OCI-LY7 (cell line): ENCODE data around the gene CASKIN1. TPM values are rescaled to one million over a fixed set of nuclear protein-coding genes. Genes with fewer than 3 reads are reported as not detected.
"Not testable (repeated sequence)": the region's sequence is repeated elsewhere in the genome, so short reads cannot be mapped to it uniquely, and the experiment has no call there.

Experiments used
- BruUV-seq: library from RNA; stranded (reverse); fragments of 400-500 nt; replicated peaks from 2 replicates; lab custom pipeline; 2021; lab: Mats Ljungman, UMichigan
- CTCF ChIA-PET: fragments of 300-600 bp; sonication (Branson Sonifier 250); formaldehyde crosslinking; loops from one replicate; lab custom pipeline; 2022; ENCODE audit warnings: antibody characterized with exemption; ENCODE audit not compliant: unreplicated experiment; lab: Charles Lee
- POLR2A ChIA-PET: fragments of 300-600 bp; sonication (Branson Sonifier 250); formaldehyde crosslinking; loops from one replicate; lab custom pipeline; 2022; ENCODE audit warnings: antibody characterized with exemption; lab: Charles Lee
- DNase-seq: peaks from one replicate; pipeline ENCODE4 v3.0.0-alpha.2; 2015; ENCODE audit warnings: low spot score
- H2AFZ ChIP-seq: fragments of 200-600 bp; sonication (generic), shearing (Covaris generic); 2 replicates; pipeline ENCODE4 v1.6.1; 2014; ENCODE audit warnings: mild to moderate bottlenecking, antibody characterized with exemption, low read length, moderate library complexity
- H3K27ac ChIP-seq: fragments of 200-600 bp; sonication (generic); 2 replicates; pipeline ENCODE4 v1.5.1; 2014; ENCODE audit warnings: mixed run types, low read depth, mild to moderate bottlenecking, moderate library complexity, low read length, inconsistent platforms; ENCODE audit not compliant: poor library complexity, severe bottlenecking
- H3K36me3 ChIP-seq: fragments of 200-600 bp; sonication (generic); 2 replicates; pipeline ENCODE4 v1.6.1; 2014; ENCODE audit warnings: mild to moderate bottlenecking, antibody characterized with exemption, low read length, moderate library complexity, mixed read lengths; ENCODE audit not compliant: insufficient read depth
- H3K4me1 ChIP-seq: fragments of 200-600 bp; sonication (generic); 2 replicates; pipeline ENCODE4 v1.5.1; 2014; ENCODE audit warnings: mild to moderate bottlenecking, low read length; ENCODE audit not compliant: insufficient read depth, poor library complexity, severe bottlenecking
- H3K4me2 ChIP-seq: fragments of 200-600 bp; sonication (generic); 2 replicates; pipeline ENCODE4 v1.6.1; 2014; ENCODE audit warnings: mild to moderate bottlenecking, low read length
- H3K4me3 ChIP-seq: fragments of 200-600 bp; sonication (generic); 2 replicates; pipeline ENCODE4 v1.5.1; 2014; ENCODE audit warnings: mild to moderate bottlenecking, low read depth, low read length; ENCODE audit not compliant: poor library complexity, severe bottlenecking
- H3K79me2 ChIP-seq: fragments of 200-600 bp; sonication (generic); 2 replicates; pipeline ENCODE4 v1.6.1; 2016; ENCODE audit warnings: low read depth, mild to moderate bottlenecking, low read length, moderate library complexity, mixed read lengths; ENCODE audit not compliant: insufficient read depth
- H3K9me2 ChIP-seq: fragments of 200-600 bp; sonication (generic); 2 replicates; pipeline ENCODE4 v1.6.1; 2016; ENCODE audit warnings: mild to moderate bottlenecking, low read length, mixed read lengths; ENCODE audit not compliant: insufficient read depth
- H3K9me3 ChIP-seq: fragments of 200-600 bp; sonication (generic); 2 replicates; pipeline ENCODE4 v1.6.1; 2014; ENCODE audit warnings: mild to moderate bottlenecking, mixed run types, low read length, mixed read lengths
- H4K20me1 ChIP-seq: fragments of 200-600 bp; sonication (generic); 2 replicates; pipeline ENCODE4 v1.6.1; 2014; ENCODE audit warnings: mild to moderate bottlenecking, antibody characterized with exemption, low read length, moderate library complexity, mixed read lengths; ENCODE audit not compliant: insufficient read depth
- intact Hi-C: fragments of 100-400 bp; cut with micrococcal nuclease; formaldehyde crosslinking; loops from one replicate; pipeline ENCODE4 v1.10.0; 2022; ENCODE audit not compliant: unreplicated experiment
- microRNA-seq: library from miRNA; unstranded; fragments of <30 nt; microRNA quantifications from one replicate; pipeline ENCODE4 v1.2.0, GENCODE V29; 2022; ENCODE audit warnings: borderline replicate concordance
- small RNA-seq: library from RNA; depleted of rRNA; stranded (forward); fragments of <200 nt; gene quantifications from one replicate; pipeline ENCODE3, GENCODE V24; 2014
- total RNA-seq, 2 experiments: library from RNA; depleted of rRNA in 1 of 2; stranded (reverse); fragments of >200 nt in 1 of 2; shearing (Covaris generic) in 1 of 2; gene quantifications; 2 replicates each; pipeline ENCODE4 v1.2.3, GENCODE V29; 2014 to 2022

Gene CASKIN1
- total RNA-seq, 2 experiments from 2014 or later, result 0.06 to 0.09 TPM

DNA sequence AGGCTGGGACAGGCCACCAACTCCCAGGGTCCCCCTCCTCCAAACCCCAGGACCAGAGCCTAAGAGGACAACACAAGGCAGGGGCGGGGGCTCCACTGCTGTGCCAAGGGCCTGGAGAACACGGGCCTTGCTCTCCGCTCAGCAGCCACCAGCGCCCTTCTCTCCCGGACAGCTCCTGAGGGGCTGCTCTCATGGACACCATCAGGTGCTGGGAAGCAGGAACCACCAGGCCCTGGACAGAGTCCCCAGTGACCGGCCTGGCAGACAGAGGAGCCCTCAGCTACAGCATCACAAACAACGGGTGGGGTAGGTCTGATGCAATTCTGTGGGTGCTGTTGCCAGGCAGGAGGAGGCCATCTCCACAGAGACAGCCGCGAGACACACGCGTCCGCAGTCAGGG lies 62.6 kb downstream of the CASKIN1 start:
- H3K9me2 ChIP-seq, H2AFZ ChIP-seq, H3K4me3 ChIP-seq, H3K27ac ChIP-seq, H3K79me2 ChIP-seq, H4K20me1 ChIP-seq, CTCF ChIA-PET, POLR2A ChIA-PET, H3K4me2 ChIP-seq, H3K36me3 ChIP-seq, intact Hi-C loops, BruUV-seq, H3K4me1 ChIP-seq, H3K9me3 ChIP-seq, DNase-seq: not testable (repeated sequence)

DNA sequence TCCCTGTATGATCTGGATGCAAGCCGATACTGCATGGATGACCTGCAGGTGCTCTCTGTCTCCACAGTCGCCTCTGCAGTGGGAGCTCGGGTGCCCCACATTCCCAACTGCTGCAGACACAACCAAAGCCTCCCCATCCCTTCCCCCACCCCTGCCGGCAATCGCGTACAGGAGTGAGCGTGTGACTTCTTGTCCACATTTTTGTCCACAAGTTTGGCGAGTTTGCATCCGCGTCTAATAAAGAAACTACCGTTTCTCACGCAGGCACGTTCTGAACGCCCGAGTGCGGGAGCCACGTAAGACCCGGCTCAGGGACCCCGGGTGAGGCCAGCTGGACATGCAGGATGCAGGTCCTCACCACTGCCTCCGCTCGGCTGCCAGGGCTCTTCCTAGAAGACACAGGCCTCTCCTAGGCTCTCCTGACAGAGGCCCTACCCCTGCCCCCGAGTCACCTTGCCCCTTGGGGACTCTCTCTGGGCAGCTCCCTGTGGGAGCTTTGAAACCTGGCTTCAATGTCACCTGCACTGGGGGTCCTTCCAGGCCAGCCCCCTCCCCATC lies 66.4 kb downstream of the CASKIN1 start:
- CTCF ChIA-PET, H3K9me3 ChIP-seq, DNase-seq, H3K4me2 ChIP-seq, H3K79me2 ChIP-seq, H3K9me2 ChIP-seq, H3K36me3 ChIP-seq, BruUV-seq, H3K4me3 ChIP-seq, H3K27ac ChIP-seq, H2AFZ ChIP-seq, H4K20me1 ChIP-seq, POLR2A ChIA-PET: not testable (repeated sequence)
- intact Hi-C loops, result loop anchor here (2.0 kb wide), 1 partner anchor 19 kb away; the partner anchor contains the start of gene RAB26
- H3K4me1 ChIP-seq, result peaks cover 12% of the 10 kb centered on the region

DNA sequence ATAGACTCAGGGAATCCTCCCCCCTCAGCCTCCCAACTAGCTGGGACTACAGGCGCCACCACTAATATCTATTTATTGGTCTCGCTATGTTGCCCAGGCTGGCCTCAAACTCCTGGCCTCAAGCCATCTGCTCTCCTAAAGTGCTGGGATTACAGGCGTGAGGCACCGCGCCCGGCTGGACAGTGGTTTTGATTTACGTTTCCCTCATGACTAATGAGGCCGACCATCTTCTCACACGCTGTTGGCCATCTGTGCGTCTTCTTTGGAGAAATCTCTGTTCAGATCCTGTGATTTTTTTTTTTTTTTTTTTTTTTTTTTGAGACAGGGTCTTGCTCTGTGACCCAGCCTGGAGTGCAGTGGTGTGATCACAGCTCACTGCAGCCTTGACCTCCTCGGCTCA lies 67.2 kb downstream of the CASKIN1 start:
- CTCF ChIA-PET, H4K20me1 ChIP-seq, H3K79me2 ChIP-seq, H3K9me3 ChIP-seq, H3K36me3 ChIP-seq, H3K9me2 ChIP-seq, H2AFZ ChIP-seq, POLR2A ChIA-PET, DNase-seq, BruUV-seq: not testable (repeated sequence)
- Histone ChIP-seq H3K27ac (peak overlapping the region; percentile 95), H3K4me2 (peak overlapping the region; percentile 93), H3K4me1 (peaks cover 12% of the 10 kb centered on the region), H3K4me3 (peak overlapping the region; percentile 68)
- intact Hi-C loops, result loop anchor here (2.0 kb wide), 1 partner anchor 20 kb away; the partner anchor contains the start of gene RAB26

DNA sequence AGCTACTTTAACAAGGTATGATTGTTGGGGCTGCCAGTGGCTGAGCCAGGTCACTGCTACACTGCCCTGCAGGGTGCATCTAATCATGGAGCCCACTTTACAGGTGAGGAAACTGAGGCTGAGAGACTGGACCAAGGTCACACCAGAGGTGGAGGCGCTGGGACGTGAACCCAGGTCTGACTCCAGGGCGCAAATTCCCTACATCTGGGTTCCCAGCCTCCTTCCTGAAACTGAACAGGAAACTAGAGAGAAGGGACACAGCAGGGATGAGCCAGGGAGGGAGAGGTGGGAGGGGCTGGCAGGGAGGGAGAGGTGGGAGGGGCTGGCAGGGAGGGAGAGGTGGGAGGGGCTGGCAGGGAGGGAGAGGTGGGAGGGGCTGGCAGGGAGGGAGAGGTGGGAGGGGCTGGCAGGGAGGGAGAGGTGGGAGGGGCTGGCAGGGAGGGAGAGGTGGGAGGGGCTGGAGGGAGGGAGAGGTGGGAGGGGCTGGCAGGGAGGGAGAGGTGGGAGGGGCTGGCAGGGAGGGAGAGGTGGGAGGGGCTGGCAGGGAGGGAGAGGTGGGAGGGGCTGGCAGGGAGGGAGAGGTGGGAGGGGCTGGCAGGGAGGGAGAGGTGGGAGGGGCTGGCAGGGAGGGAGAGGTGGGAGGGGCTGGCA lies 68.7 kb downstream of the CASKIN1 start:
- H3K36me3 ChIP-seq, POLR2A ChIA-PET, H3K4me3 ChIP-seq, BruUV-seq, H3K4me2 ChIP-seq, H2AFZ ChIP-seq, H4K20me1 ChIP-seq, H3K9me2 ChIP-seq, CTCF ChIA-PET, H3K27ac ChIP-seq, H3K79me2 ChIP-seq, H3K9me3 ChIP-seq: not testable (repeated sequence)
- peak; percentile 27 for DNase-seq
- intact Hi-C loops, result loop anchor here (2.0 kb wide), 1 partner anchor 21 kb away; the partner anchor contains the start of gene RAB26
- peaks cover 12% of the 10 kb centered on the region for H3K4me1 ChIP-seq

Small RNA genes within 50 kb of the gene (microRNA-seq; reads per million reads assigned to microRNA genes)
- gene MIR3180-5 (not detected), gene MIR4516 (2.3 reads per million)

Small RNA genes within 50 kb of the gene (small RNA-seq; reads per million reads assigned to genes)
- not detected for gene MIR3180-5
- gene MIR4516, result not detected
- not detected for gene RF00019
- not detected for gene SNORD60

Other genes starting within 250 kb of the CASKIN1 start
- 0.35 TPM in 1 of 2 replicates, not detected in the other for gene RPL3L, start 241.9 kb downstream of the CASKIN1 start, total RNA-seq (2014; rRNA removed; shearing (Covaris generic))
- 0.63 and 0.72 TPM in 2 replicates for gene RPL3L, start 241.9 kb downstream of the CASKIN1 start, total RNA-seq (2022)
- gene NDUFB10, start 237.1 kb downstream of the CASKIN1 start, total RNA-seq (2014; rRNA removed; shearing (Covaris generic)), result 240 and 317 TPM in 2 replicates
- 180 and 201 TPM in 2 replicates for gene NDUFB10, start 237.1 kb downstream of the CASKIN1 start, total RNA-seq (2022)
- 2,266 and 2,461 TPM in 2 replicates for gene RPS2, start 231.8 kb downstream of the CASKIN1 start, total RNA-seq (2014; rRNA removed; shearing (Covaris generic))
- gene RPS2, start 231.8 kb downstream of the CASKIN1 start, total RNA-seq (2022), result 3,120 and 3,140 TPM in 2 replicates
- gene RNF151, start 229.7 kb downstream of the CASKIN1 start, total RNA-seq (2014; rRNA removed; shearing (Covaris generic)), result not detected in 2 replicates
- not detected in 2 replicates for gene RNF151, start 229.7 kb downstream of the CASKIN1 start, total RNA-seq (2022)
- 58.5 and 67.2 TPM in 2 replicates for gene TBL3, start 224.6 kb downstream of the CASKIN1 start, total RNA-seq (2014; rRNA removed; shearing (Covaris generic))
- gene TBL3, start 224.6 kb downstream of the CASKIN1 start, total RNA-seq (2022), result 44.3 and 49.9 TPM in 2 replicates
- gene NOXO1, start 215.1 kb downstream of the CASKIN1 start, total RNA-seq (2014; rRNA removed; shearing (Covaris generic)), result 0.22 and 2.1 TPM in 2 replicates
- 0.30 and 0.59 TPM in 2 replicates for gene NOXO1, start 215.1 kb downstream of the CASKIN1 start, total RNA-seq (2022)
- 25.1 and 32.3 TPM in 2 replicates for gene GFER, start 212.4 kb downstream of the CASKIN1 start, total RNA-seq (2014; rRNA removed; shearing (Covaris generic))
- 31.1 and 40.2 TPM in 2 replicates for gene GFER, start 212.4 kb downstream of the CASKIN1 start, total RNA-seq (2022)
- gene SYNGR3, start 206.6 kb downstream of the CASKIN1 start, total RNA-seq (2014; rRNA removed; shearing (Covaris generic)), result 9.0 and 11.1 TPM in 2 replicates
- gene SYNGR3, start 206.6 kb downstream of the CASKIN1 start, total RNA-seq (2022), result 10.3 and 12.0 TPM in 2 replicates
- 26.3 and 37.2 TPM in 2 replicates for gene ZNF598, start 186.8 kb downstream of the CASKIN1 start, total RNA-seq (2014; rRNA removed; shearing (Covaris generic))
- 80.4 and 83.8 TPM in 2 replicates for gene ZNF598, start 186.8 kb downstream of the CASKIN1 start, total RNA-seq (2022)
- gene NPW, start 176.8 kb downstream of the CASKIN1 start, total RNA-seq (2014; rRNA removed; shearing (Covaris generic)), result 0.85 and 0.88 TPM in 2 replicates
- gene NPW, start 176.8 kb downstream of the CASKIN1 start, total RNA-seq (2022), result 1.3 and 3.7 TPM in 2 replicates
- not detected in 2 replicates for gene NHERF2, start 169.7 kb downstream of the CASKIN1 start, total RNA-seq (2014; rRNA removed; shearing (Covaris generic))
- 0.27 and 0.31 TPM in 2 replicates for gene NHERF2, start 169.7 kb downstream of the CASKIN1 start, total RNA-seq (2022)
- gene NTHL1, start 148.8 kb downstream of the CASKIN1 start, total RNA-seq (2014; rRNA removed; shearing (Covaris generic)), result 50.9 and 56.2 TPM in 2 replicates
- gene NTHL1, start 148.8 kb downstream of the CASKIN1 start, total RNA-seq (2022), result 44.6 and 51.5 TPM in 2 replicates
- 42.8 and 57.2 TPM in 2 replicates for gene TSC2, start 148.6 kb downstream of the CASKIN1 start, total RNA-seq (2014; rRNA removed; shearing (Covaris generic))
- gene TSC2, start 148.6 kb downstream of the CASKIN1 start, total RNA-seq (2022), result 152 and 160 TPM in 2 replicates
- gene PKD1, start 60.7 kb downstream of the CASKIN1 start, total RNA-seq (2014; rRNA removed; shearing (Covaris generic)), result 76.5 and 87.4 TPM in 2 replicates
- gene PKD1, start 60.7 kb downstream of the CASKIN1 start, total RNA-seq (2022), result 112 and 129 TPM in 2 replicates
- gene RAB26, start 48.0 kb downstream of the CASKIN1 start, total RNA-seq (2014; rRNA removed; shearing (Covaris generic)), result 3.1 and 5.0 TPM in 2 replicates
- gene RAB26, start 48.0 kb downstream of the CASKIN1 start, total RNA-seq (2022), result 7.9 and 9.5 TPM in 2 replicates
- gene TRAF7, start 40.8 kb downstream of the CASKIN1 start, total RNA-seq (2014; rRNA removed; shearing (Covaris generic)), result 50.1 and 53.6 TPM in 2 replicates
- 82.3 and 103 TPM in 2 replicates for gene TRAF7, start 40.8 kb downstream of the CASKIN1 start, total RNA-seq (2022)
- 57.1 and 65.4 TPM in 2 replicates for gene MLST8, start 8.8 kb upstream of the CASKIN1 start, total RNA-seq (2014; rRNA removed; shearing (Covaris generic))
- gene MLST8, start 8.8 kb upstream of the CASKIN1 start, total RNA-seq (2022), result 68.6 and 71.3 TPM in 2 replicates
- 15.8 and 30.4 TPM in 2 replicates for gene BRICD5, start 14.3 kb upstream of the CASKIN1 start, total RNA-seq (2014; rRNA removed; shearing (Covaris generic))
- 31.7 and 36.6 TPM in 2 replicates for gene BRICD5, start 14.3 kb upstream of the CASKIN1 start, total RNA-seq (2022)
- 44.2 TPM in 2 replicates for gene PGP, start 18.2 kb upstream of the CASKIN1 start, total RNA-seq (2014; rRNA removed; shearing (Covaris generic))
- gene PGP, start 18.2 kb upstream of the CASKIN1 start, total RNA-seq (2022), result 37.0 and 37.9 TPM in 2 replicates
- 43.1 and 59.6 TPM in 2 replicates for gene E4F1, start 27.0 kb upstream of the CASKIN1 start, total RNA-seq (2014; rRNA removed; shearing (Covaris generic))
- 35.3 and 42.3 TPM in 2 replicates for gene E4F1, start 27.0 kb upstream of the CASKIN1 start, total RNA-seq (2022)
- 6.6 and 6.9 TPM in 2 replicates for gene DNASE1L2, start 39.8 kb upstream of the CASKIN1 start, total RNA-seq (2014; rRNA removed; shearing (Covaris generic))
- 8.4 and 9.8 TPM in 2 replicates for gene DNASE1L2, start 39.8 kb upstream of the CASKIN1 start, total RNA-seq (2022)
- gene ECI1, start 55.0 kb upstream of the CASKIN1 start, total RNA-seq (2014; rRNA removed; shearing (Covaris generic)), result 66.6 and 80.0 TPM in 2 replicates
- gene ECI1, start 55.0 kb upstream of the CASKIN1 start, total RNA-seq (2022), result 74.5 and 87.5 TPM in 2 replicates
- 211 and 225 TPM in 2 replicates for gene RNPS1, start 71.5 kb upstream of the CASKIN1 start, total RNA-seq (2014; rRNA removed; shearing (Covaris generic))
- gene RNPS1, start 71.5 kb upstream of the CASKIN1 start, total RNA-seq (2022), result 323 and 339 TPM in 2 replicates
- not detected in 2 replicates for gene ABCA3, start 144.1 kb upstream of the CASKIN1 start, total RNA-seq (2014; rRNA removed; shearing (Covaris generic))
- 0.23 TPM in 1 of 2 replicates, not detected in the other for gene ABCA3, start 144.1 kb upstream of the CASKIN1 start, total RNA-seq (2022)
- 71.5 and 82.1 TPM in 2 replicates for gene CCNF, start 232.8 kb upstream of the CASKIN1 start, total RNA-seq (2014; rRNA removed; shearing (Covaris generic))
- 83.3 and 93.0 TPM in 2 replicates for gene CCNF, start 232.8 kb upstream of the CASKIN1 start, total RNA-seq (2022)